Caco-2 (cell line): ENCODE measurements around the gene ANXA5. TPM values are rescaled to one million over a fixed set of nuclear protein-coding genes. Genes with fewer than 3 reads are reported as not detected.

Experiments used
- BruUV-seq: library from RNA; stranded (reverse); fragments of 400-500 nt; replicated peaks from 2 replicates; lab custom pipeline; 2021; lab: Mats Ljungman, UMichigan
- CTCF ChIA-PET: fragments of 300-600 bp; sonication (Branson Sonifier 250); formaldehyde crosslinking; loops from one replicate; lab custom pipeline; 2022; ENCODE audit warnings: antibody characterized with exemption; lab: Charles Lee
- POLR2A ChIA-PET: fragments of 300-600 bp; sonication (Branson Sonifier 250); formaldehyde crosslinking; loops from one replicate; lab custom pipeline; 2022; ENCODE audit warnings: antibody characterized with exemption; lab: Charles Lee
- DNase-seq, 2 experiments: peaks; one replicate each; pipeline versions ENCODE4 v3.0.0 to v3.0.0-alpha.2; 2020 to 2022
- H3K27me3 ChIP-seq: replicated peaks from 2 replicates; pipeline ENCODE4 v1.6.0; 2011; ENCODE audit warnings: low read length; ENCODE audit not compliant: control insufficient read depth, insufficient read depth
- H3K36me3 ChIP-seq: 2 replicates; pipeline ENCODE4 v1.5.1; 2011; ENCODE audit warnings: low read length; ENCODE audit not compliant: control insufficient read depth, insufficient read depth
- H3K4me1 ChIP-seq: fragments of 250-450 bp; sonication (Bioruptor Pico); 2 replicates; pipeline ENCODE4 v1.5.1; 2020; ENCODE audit warnings: mild to moderate bottlenecking
- H3K4me3 ChIP-seq: 2 replicates; pipeline ENCODE4 v1.5.1; 2011; ENCODE audit warnings: low read depth, mild to moderate bottlenecking, control low read depth, low read length
- H3K9me3 ChIP-seq: fragments of 250-450 bp; sonication (Bioruptor Pico); 2 replicates; pipeline ENCODE4 v1.5.1; 2020; ENCODE audit warnings: mild to moderate bottlenecking, moderate library complexity
- H3K27ac Mint-ChIP-seq: one replicate; pipeline ENCODE4 v1.8.0; 2022; ENCODE audit warnings: mixed read lengths; ENCODE audit not compliant: unreplicated experiment
- H3K27me3 Mint-ChIP-seq: one replicate; pipeline ENCODE4 v1.8.0; 2022; ENCODE audit warnings: mixed read lengths; ENCODE audit not compliant: insufficient read depth, unreplicated experiment
- H3K36me3 Mint-ChIP-seq: one replicate; pipeline ENCODE4 v1.8.0; 2022; ENCODE audit warnings: mild to moderate bottlenecking, mixed read lengths; ENCODE audit not compliant: insufficient read depth, unreplicated experiment
- H3K4me1 Mint-ChIP-seq: one replicate; pipeline ENCODE4 v1.8.0; 2022; ENCODE audit warnings: low read depth, mixed read lengths; ENCODE audit not compliant: unreplicated experiment
- H3K4me3 Mint-ChIP-seq: one replicate; pipeline ENCODE4 v1.8.0; 2022; ENCODE audit warnings: mild to moderate bottlenecking, moderate library complexity, mixed read lengths; ENCODE audit not compliant: unreplicated experiment
- H3K9me3 Mint-ChIP-seq: one replicate; pipeline ENCODE4 v1.8.0; 2022; ENCODE audit warnings: mixed read lengths; ENCODE audit not compliant: unreplicated experiment
- intact Hi-C: fragments of 100-400 bp; cut with micrococcal nuclease; formaldehyde crosslinking; loops from one replicate; pipeline ENCODE4 v1.10.0; 2022; ENCODE audit not compliant: unreplicated experiment
- total RNA-seq: library from RNA; stranded (reverse); gene quantifications from 2 replicates; pipeline ENCODE4 v1.2.3, GENCODE V29; 2022
- TF ChIP-seq, protein P1 (sequence below), 2 experiments: fragments of 200-600 bp in 1 of 2; IDR thresholded peaks; 1 replicate in 1 of 2; 2 replicates in 1 of 2; pipeline versions ENCODE4 v1.5.1 to v1.8.0; 2011 to 2022; ENCODE audit warnings: antibody characterized with exemption in 1 of 2, control low read depth in 1 of 2, inconsistent platforms in 1 of 2, low read depth in 1 of 2, low read length in 1 of 2, mild to moderate bottlenecking in 1 of 2, moderate library complexity in 1 of 2; ENCODE audit not compliant: insufficient read depth in 1 of 2, severe bottlenecking in 1 of 2, unreplicated experiment in 1 of 2

Gene ANXA5
- total RNA-seq, 1 experiment from 2014 or later, result 359 TPM

DNA sequence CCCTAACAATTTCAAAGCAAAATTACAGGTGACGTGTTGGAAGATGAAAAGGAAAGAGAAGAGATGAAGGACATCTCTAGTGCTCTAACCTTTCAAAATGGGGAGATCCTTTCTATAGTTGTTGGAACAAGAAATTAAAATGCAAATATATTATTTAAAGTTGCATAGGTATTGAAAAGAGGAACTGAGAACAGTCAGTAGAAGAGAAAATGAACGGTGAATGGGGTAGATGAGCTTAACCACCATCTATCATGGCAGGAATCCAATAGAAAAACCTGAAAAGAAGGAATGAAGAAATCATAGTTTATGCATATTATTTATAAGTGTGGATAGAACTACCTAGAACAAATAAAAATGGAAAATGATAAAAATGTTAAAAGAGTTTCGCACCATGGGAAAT is 42.0 kb downstream of the ANXA5 start:
- CTCF ChIA-PET, result interaction anchor here (2.3 kb wide), 1 partner anchor 192 kb away, joined by 15 read pairs; no protein-coding TSS in a partner anchor
- no peaks in the 10 kb centered on the region for H3K36me3 Mint-ChIP-seq
- no peaks in the 10 kb centered on the region for H3K27me3 Mint-ChIP-seq
- no peak for DNase-seq
- H3K4me1 Mint-ChIP-seq, result peaks cover 9% of the 10 kb centered on the region
- Histone ChIP-seq H3K36me3 (no peaks in the 10 kb centered on the region), H3K4me1 (no peaks in the 10 kb centered on the region), H3K4me3 (no peak overlapping the region), H3K9me3 (no peaks in the 10 kb centered on the region), H3K27me3 (no peaks in the 10 kb centered on the region)
- TF ChIP-seq, protein P1, sequence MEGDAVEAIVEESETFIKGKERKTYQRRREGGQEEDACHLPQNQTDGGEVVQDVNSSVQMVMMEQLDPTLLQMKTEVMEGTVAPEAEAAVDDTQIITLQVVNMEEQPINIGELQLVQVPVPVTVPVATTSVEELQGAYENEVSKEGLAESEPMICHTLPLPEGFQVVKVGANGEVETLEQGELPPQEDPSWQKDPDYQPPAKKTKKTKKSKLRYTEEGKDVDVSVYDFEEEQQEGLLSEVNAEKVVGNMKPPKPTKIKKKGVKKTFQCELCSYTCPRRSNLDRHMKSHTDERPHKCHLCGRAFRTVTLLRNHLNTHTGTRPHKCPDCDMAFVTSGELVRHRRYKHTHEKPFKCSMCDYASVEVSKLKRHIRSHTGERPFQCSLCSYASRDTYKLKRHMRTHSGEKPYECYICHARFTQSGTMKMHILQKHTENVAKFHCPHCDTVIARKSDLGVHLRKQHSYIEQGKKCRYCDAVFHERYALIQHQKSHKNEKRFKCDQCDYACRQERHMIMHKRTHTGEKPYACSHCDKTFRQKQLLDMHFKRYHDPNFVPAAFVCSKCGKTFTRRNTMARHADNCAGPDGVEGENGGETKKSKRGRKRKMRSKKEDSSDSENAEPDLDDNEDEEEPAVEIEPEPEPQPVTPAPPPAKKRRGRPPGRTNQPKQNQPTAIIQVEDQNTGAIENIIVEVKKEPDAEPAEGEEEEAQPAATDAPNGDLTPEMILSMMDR (IDR thresholded peaks at IDR 0.05; ENCODE audit: insufficient read depth in 1 of 2, low read depth in 1 of 2, low read length in 1 of 2, severe bottlenecking in 1 of 2, unreplicated experiment in 1 of 2), result no peak
- no peak overlapping the region for H3K4me3 Mint-ChIP-seq
- no TSS peak for BruUV-seq
- intact Hi-C loops, result loop anchor here (5.0 kb wide), 2 partner anchors 347 to 462 kb away; no protein-coding TSS in a partner anchor
- H3K9me3 Mint-ChIP-seq, result no peaks in the 10 kb centered on the region
- POLR2A ChIA-PET, result no interaction called here
- H3K27ac Mint-ChIP-seq, result no peak overlapping the region

DNA sequence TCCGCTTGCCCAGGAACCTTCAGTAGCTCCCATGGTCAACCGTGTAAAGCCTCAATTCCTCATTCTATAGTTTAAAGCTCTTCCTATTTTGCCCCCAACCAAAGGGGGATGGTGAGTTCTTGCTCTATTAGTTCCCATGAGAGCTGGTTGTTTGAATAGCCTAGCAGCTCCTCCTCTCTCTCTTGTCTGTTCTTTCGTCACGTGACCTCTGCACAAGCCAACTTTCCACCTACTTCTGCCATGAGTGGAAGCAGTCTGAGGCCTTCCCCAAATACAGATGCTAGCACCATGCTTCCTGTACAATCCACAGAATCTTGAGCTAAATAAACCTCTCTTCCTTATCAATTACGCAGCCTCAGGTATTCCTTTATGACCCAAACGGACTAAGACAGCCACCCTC is 42.8 kb downstream of the ANXA5 start:
- no peaks in the 10 kb centered on the region for H3K27me3 Mint-ChIP-seq
- no peak overlapping the region for H3K4me3 Mint-ChIP-seq
- no peaks in the 10 kb centered on the region for H3K36me3 ChIP-seq
- intact Hi-C loops, result no loop called here
- H3K4me1 ChIP-seq, result no peaks in the 10 kb centered on the region
- no peak overlapping the region for H3K27ac Mint-ChIP-seq
- no peak for DNase-seq
- ChIA-PET POLR2A (no interaction called here), CTCF (interaction anchor here (0.6 kb wide), 1 partner anchor 784 kb away, joined by 3 read pairs; no protein-coding TSS in a partner anchor)
- TF ChIP-seq, protein P1 (IDR thresholded peaks at IDR 0.05; ENCODE audit: insufficient read depth in 1 of 2, low read depth in 1 of 2, low read length in 1 of 2, severe bottlenecking in 1 of 2, unreplicated experiment in 1 of 2), result no peak
- H3K36me3 Mint-ChIP-seq, result no peaks in the 10 kb centered on the region
- H3K9me3 Mint-ChIP-seq, result no peaks in the 10 kb centered on the region
- H3K9me3 ChIP-seq, result no peaks in the 10 kb centered on the region
- no peaks in the 10 kb centered on the region for H3K27me3 ChIP-seq
- no TSS peak for BruUV-seq
- peaks cover 9% of the 10 kb centered on the region for H3K4me1 Mint-ChIP-seq
- no peak overlapping the region for H3K4me3 ChIP-seq

- Histone ChIP-seq H3K4me3 (no peak overlapping the region), H3K9me3 (no peaks in the 10 kb centered on the region), H3K36me3 (no peaks in the 10 kb centered on the region), H3K4me1 (no peaks in the 10 kb centered on the region), H3K27me3 (no peaks in the 10 kb centered on the region)
- H3K27ac Mint-ChIP-seq, result no peak overlapping the region
- ChIA-PET CTCF (interaction anchor here (0.7 kb wide), 1 partner anchor 191 kb away, joined by 3 read pairs; no protein-coding TSS in a partner anchor), POLR2A (no interaction called here)
- intact Hi-C loops, result no loop called here
- BruUV-seq, result no TSS peak
- H3K9me3 Mint-ChIP-seq, result no peaks in the 10 kb centered on the region
- no peak for DNase-seq
- no peaks in the 10 kb centered on the region for H3K36me3 Mint-ChIP-seq
- no peaks in the 10 kb centered on the region for H3K27me3 Mint-ChIP-seq
- peaks cover 9% of the 10 kb centered on the region for H3K4me1 Mint-ChIP-seq
- H3K4me3 Mint-ChIP-seq, result no peak overlapping the region
- TF ChIP-seq, protein P1 (IDR thresholded peaks at IDR 0.05; ENCODE audit: insufficient read depth in 1 of 2, low read depth in 1 of 2, low read length in 1 of 2, severe bottlenecking in 1 of 2, unreplicated experiment in 1 of 2), result no peak
These were observed 43.6 kb downstream of the ANXA5 start for GRCh38 chr4:121653214-121653613.
